Measurements from ENCODE around the gene HDAC11.
"Not testable (repeated sequence)": the region's sequence is repeated elsewhere in the genome, so short reads cannot be mapped to it uniquely, and the experiment has no call there.

Gene HDAC11, protein sequence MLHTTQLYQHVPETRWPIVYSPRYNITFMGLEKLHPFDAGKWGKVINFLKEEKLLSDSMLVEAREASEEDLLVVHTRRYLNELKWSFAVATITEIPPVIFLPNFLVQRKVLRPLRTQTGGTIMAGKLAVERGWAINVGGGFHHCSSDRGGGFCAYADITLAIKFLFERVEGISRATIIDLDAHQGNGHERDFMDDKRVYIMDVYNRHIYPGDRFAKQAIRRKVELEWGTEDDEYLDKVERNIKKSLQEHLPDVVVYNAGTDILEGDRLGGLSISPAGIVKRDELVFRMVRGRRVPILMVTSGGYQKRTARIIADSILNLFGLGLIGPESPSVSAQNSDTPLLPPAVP

GRCh38 chr3:13479582-13480339 is at the start of gene HDAC11:
HDAC11 (plus strand) TSS chr3:13480306; CDS start chr3:13480348, 42 bp downstream.
- DNase-seq, result peak; percentile 97 to 100 (median 100)
- intact Hi-C loops (cut with DNase I), result loop anchor here (1.0 to 10.0 kb wide), 3 partner anchors 15 to 185 kb away; no protein-coding TSS in a partner anchor

DNA sequence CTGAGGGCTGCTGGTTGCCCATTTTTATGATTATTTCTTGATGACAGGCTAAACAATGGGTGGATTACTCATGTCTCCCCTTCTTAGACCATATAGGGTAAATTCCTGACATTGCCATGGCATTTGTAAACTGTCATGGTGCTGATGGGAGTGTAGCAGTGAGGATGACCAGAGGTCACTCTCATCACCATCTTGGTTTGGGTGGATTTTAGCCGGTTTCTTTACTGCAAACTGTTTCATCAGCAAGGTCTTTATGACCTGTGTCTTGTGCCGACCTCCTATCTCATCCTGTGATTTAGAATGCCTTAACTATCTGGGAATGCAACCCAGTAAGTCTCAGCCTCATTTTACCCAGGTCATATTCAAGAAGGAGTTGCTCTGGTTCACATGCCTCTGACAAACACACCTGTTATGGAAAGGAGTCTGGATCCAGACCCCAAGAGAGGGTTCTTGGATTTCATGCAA is 49.7 kb upstream of the HDAC11 start:
- intact Hi-C loops (cut with DNase I); DNase-seq: not testable (repeated sequence)

DNA sequence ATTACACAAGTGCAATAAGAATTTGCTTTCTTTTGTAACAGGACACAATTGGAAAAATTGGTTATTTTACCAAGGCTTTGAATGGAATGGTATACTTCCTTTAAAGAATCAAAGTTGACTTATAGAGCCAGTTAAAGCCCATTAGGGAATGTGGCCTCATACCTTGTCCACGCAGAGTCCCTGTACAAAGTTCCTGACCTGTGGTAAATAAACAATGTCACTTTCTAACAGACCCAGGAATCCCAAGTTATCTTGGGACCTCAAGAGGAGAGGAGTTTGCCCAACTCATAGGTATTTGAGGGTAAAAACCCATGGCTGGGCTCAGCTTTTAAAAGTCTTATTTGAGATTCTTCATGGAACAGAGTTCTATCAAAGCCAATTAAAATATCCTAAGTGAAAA is 48.0 kb upstream of the HDAC11 start:
- intact Hi-C loops (cut with DNase I), result no loop called here
- no peak for DNase-seq

- no peak for DNase-seq
- intact Hi-C loops (cut with DNase I), result no loop called here
Observed at GRCh38 chr3:13433912-13434311, 46.2 kb upstream of the HDAC11 start.

- intact Hi-C loops (cut with DNase I), result not testable (repeated sequence)
Observed at GRCh38 chr3:13436213-13436612, 43.9 kb upstream of the HDAC11 start.

DNA sequence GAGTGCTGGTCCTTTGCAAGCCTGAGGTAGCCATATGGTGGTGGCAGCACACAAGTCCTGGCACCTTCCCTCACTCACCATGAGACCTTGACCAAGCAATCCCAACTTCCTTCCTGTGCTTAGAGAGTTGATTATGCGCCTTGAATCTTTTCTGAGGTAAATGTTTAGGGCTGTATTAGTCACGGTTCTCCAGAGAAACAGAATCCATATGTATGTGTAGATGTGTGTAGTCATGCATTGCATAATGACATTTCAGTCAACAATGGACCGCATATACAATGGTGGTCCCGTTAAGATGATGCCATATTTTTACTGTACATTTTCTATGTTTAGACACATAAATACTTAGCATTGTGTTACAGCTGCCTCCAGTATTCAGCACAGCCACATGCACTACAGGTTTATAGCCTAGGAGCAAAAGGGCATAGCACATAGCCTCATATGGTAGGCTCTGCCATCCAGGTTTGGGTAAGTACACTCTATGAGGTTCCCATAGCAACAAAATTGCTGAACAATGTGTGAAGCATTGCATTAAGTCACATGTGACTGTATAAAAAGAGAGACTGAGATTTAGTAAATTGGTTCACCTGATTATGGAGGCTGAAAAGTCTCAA is 39.8 kb upstream of the HDAC11 start:
- no peak for DNase-seq
- intact Hi-C loops (cut with DNase I), result no loop called here

More at GRCh38 chr3:13436213-13436612, 43.9 kb upstream of the HDAC11 start:
- DNase-seq, result not testable (repeated sequence)

DNA sequence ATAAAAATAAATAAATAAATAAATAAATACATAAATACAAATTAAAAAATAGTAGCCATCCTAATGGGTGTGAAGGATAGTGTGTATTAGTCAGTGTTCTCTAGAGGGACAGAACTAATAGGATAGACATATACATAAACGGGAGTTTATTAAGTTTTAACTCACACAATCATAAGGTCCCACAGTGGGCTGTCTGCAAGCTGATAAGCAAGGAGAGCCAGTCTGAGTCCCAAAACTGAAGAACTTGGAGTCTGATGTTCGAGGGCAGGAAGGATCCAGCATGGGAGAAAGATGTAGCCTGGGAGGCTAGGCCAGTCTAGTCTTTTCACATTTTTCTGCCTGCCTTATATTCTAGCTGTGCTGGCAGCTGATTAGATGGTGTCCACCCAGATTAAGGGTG is 37.2 kb upstream of the HDAC11 start:
- intact Hi-C loops (cut with DNase I); DNase-seq: not testable (repeated sequence)

- DNase-seq, result peak in 8 of 42 donors; percentile 8 to 44 (median 19)
- intact Hi-C loops (cut with DNase I), result no loop called here
Observed at GRCh38 chr3:13451301-13451673, 28.8 kb upstream of the HDAC11 start.

DNA sequence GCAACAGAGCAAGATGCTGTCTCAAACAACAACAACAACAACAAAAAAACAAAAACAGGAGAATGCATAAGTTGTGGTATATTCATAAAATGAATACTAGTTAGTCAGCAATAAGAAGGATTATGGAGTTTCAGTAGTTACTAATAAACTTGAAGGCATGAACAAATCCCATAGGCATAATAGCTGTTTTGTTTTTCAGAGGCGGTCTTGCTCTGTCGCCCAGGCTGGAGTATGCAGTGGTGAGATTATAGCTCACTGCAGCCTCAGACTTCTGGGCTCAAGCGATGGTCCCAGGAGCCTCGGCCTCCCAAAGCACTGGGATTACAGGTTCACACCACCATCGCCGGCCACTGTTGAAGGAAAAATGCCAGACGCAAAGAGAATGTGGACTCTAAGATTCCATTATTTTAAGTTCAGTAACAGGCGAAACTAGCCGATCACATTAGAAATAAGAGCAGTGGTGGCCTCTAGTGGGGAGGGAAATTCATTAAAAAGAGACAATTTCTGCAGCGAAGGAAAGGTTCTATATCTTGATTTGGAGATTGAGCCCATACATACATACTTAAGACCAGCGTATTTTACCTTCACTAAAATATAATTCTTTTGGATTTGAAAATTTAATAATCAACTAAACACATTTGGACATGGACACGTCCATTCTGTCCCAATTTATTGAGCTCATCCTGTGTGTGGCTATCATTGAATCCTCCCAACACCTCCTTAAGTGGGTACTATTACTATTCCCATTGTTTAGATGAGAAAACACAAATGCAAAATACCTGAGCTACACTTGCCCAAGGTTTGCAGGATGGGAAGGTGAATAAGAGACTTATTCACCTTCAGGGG is 27.4 kb upstream of the HDAC11 start:
- peak in 41 of 42 donors; percentile 21 to 85 (median 56) for DNase-seq
- intact Hi-C loops (cut with DNase I), result loop anchor here (1.0 kb wide), 1 partner anchor 27 kb away; no protein-coding TSS in a partner anchor

- intact Hi-C loops (cut with DNase I), result no loop called here
- DNase-seq, result no peak
Observed at GRCh38 chr3:13455644-13456043, 24.5 kb upstream of the HDAC11 start.

DNA sequence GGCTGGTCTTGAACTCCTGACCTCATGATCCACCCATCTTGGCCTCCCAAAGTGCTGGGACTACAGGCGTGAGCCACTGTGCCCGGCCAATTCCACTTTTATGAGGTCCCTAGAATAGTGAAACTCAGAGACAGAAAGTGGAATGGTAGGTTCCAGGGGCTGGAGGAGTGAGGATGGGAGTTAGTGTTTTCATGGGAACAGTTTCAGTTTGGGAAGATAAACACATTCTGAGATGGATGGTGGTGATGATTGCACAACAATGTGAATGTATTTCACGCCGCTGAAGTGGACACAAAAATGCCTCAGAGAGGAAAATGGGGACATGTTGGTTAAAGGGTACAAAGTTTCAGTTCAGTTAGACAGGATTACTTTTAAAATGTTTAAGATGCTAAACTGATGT is 22.5 kb upstream of the HDAC11 start:
- intact Hi-C loops (cut with DNase I), result no loop called here
- DNase-seq, result no peak

- no peak for DNase-seq
- intact Hi-C loops (cut with DNase I), result loop anchor here (10.0 kb wide), 1 partner anchor 365 kb away; no protein-coding TSS in a partner anchor
Observed at GRCh38 chr3:13459605-13460340, 20.3 kb upstream of the HDAC11 start.

GRCh38 chr3:13460341-13460736 is 19.8 kb upstream of the HDAC11 start:
- intact Hi-C loops (cut with DNase I), result loop anchor here (10.0 kb wide), 1 partner anchor 366 kb away; no protein-coding TSS in a partner anchor

GRCh38 chr3:13461169-13462124 is 18.7 kb upstream of the HDAC11 start:
- intact Hi-C loops (cut with DNase I), result loop anchor here (10.0 kb wide), 1 partner anchor 367 kb away; no protein-coding TSS in a partner anchor
- DNase-seq, result peak in 28 of 42 donors; percentile 25 to 75 (median 50)

More at GRCh38 chr3:13460341-13460736, 19.8 kb upstream of the HDAC11 start:
- no peak for DNase-seq

DNA sequence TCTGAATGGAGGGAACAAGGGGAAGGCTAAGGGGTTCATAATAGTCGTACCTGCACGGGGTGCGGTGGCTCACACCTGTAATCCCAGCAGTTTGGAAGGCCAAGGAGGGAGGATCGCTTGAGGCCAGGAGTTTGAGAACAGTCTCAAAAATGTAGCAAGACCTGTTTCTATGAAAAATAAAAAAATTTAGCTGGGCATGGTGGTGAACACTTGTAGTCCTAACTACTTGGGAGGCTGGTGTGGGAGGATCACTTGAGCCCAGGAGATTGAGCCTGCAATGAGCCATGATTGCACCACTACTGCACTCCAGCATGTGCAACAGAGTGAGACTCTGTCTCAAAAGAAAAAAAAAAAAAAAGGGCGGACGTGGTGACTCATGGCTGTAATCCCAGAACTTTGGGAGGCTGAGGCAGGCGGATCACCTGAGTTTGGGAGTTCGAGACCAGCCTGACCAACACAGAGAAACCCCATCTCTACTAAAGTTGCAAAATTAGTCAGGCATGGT is 17.9 kb upstream of the HDAC11 start:
- intact Hi-C loops (cut with DNase I), result loop anchor here (10.0 kb wide), 1 partner anchor 367 kb away; no protein-coding TSS in a partner anchor
- no peak for DNase-seq

DNA sequence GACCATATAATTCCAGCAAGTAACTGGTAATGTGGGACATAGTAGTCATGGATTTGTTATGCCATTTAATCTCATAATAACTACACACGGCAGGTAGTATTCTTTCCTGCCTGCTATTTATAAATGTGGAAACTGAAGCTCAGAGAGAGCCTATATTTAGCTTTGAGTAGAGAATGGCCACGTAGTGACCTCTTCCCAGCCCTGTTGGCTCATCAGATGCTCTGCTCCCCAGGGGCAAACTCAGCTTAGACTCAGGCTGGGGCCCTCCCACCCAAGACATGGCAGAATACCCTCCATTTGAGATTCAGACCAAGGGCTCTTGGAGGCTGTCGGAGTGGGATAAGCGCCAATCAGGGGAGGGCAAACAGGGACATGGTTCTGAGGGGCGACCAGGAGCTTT is 17.3 kb upstream of the HDAC11 start:
- intact Hi-C loops (cut with DNase I), result loop anchor here (10.0 kb wide), 1 partner anchor 368 kb away; no protein-coding TSS in a partner anchor
- no peak for DNase-seq

Data from head of caudate nucleus (tissue), 42 donors.